Measurements from ENCODE around the gene KLHL7.
"Not testable (repeated sequence)": the region's sequence is repeated elsewhere in the genome, so short reads cannot be mapped to it uniquely, and the experiment has no call there.

Gene KLHL7

GRCh38 chr7:23207884-23208283 is 102.3 kb downstream of the KLHL7 start:
- DNase-seq (ENCODE audit: low read depth): no peak
- H3K4me3 ChIP-seq (ENCODE audit: low read depth, low read length): no peak overlapping the region

- DNase-seq (ENCODE audit: low read depth): no peak
- no peak overlapping the region for H3K4me3 ChIP-seq (ENCODE audit: low read depth, low read length)
These were observed 102.7 kb downstream of the KLHL7 start for GRCh38 chr7:23208316-23208715.

GRCh38 chr7:23210506-23210905 is 104.9 kb downstream of the KLHL7 start:
- no peak overlapping the region for H3K4me3 ChIP-seq (ENCODE audit: low read depth, low read length)
- DNase-seq (ENCODE audit: low read depth): no peak

- H3K4me3 ChIP-seq (ENCODE audit: low read depth, low read length): no peak overlapping the region
These were observed 106.0 kb downstream of the KLHL7 start for GRCh38 chr7:23211589-23211988.

GRCh38 chr7:23212395-23212794 is 106.8 kb downstream of the KLHL7 start:
- no peak overlapping the region for H3K4me3 ChIP-seq (ENCODE audit: low read depth, low read length)

More at GRCh38 chr7:23211589-23211988, 106.0 kb downstream of the KLHL7 start:
- no peak for DNase-seq (ENCODE audit: low read depth)

DNA sequence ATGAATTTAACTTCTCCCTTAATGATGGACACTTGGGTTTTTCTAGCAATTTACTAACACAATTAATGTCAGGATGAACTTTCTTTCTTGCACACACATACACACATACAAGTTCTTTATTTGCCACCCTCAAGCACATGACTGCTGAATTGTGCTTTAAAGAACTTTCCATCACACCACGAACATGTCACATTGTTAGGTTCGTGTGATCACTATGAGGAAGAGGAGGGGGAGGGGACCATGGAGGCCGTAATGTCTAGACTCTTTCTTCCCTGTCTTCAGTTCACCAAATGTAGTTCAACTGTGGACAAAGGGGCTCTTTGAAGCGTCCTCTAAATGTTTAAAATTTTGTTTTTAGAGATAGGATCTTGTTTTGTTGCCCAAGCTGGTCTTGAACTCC is 107.3 kb downstream of the KLHL7 start:
- H3K4me3 ChIP-seq (ENCODE audit: low read depth, low read length): no peak overlapping the region
- no peak for DNase-seq (ENCODE audit: low read depth)

More at GRCh38 chr7:23212395-23212794, 106.8 kb downstream of the KLHL7 start:
- no peak for DNase-seq (ENCODE audit: low read depth)

GRCh38 chr7:23213755-23214154 is 108.2 kb downstream of the KLHL7 start:
- no peak overlapping the region for H3K4me3 ChIP-seq (ENCODE audit: low read depth, low read length)
- DNase-seq (ENCODE audit: low read depth): no peak

GRCh38 chr7:23214423-23214822 is 108.8 kb downstream of the KLHL7 start:
- no peak overlapping the region for H3K4me3 ChIP-seq (ENCODE audit: low read depth, low read length)

GRCh38 chr7:23214938-23215337 is 109.4 kb downstream of the KLHL7 start:
- H3K4me3 ChIP-seq (ENCODE audit: low read depth, low read length): no peak overlapping the region
- DNase-seq (ENCODE audit: low read depth): no peak

More at GRCh38 chr7:23214423-23214822, 108.8 kb downstream of the KLHL7 start:
- DNase-seq (ENCODE audit: low read depth): no peak

- no peak for DNase-seq (ENCODE audit: low read depth)
- no peak overlapping the region for H3K4me3 ChIP-seq (ENCODE audit: low read depth, low read length)
These were observed 110.4 kb downstream of the KLHL7 start for GRCh38 chr7:23216021-23216420.

GRCh38 chr7:23218196-23218595 is 112.6 kb downstream of the KLHL7 start:
- no peak for DNase-seq (ENCODE audit: low read depth)
- no peak overlapping the region for H3K4me3 ChIP-seq (ENCODE audit: low read depth, low read length)

DNA sequence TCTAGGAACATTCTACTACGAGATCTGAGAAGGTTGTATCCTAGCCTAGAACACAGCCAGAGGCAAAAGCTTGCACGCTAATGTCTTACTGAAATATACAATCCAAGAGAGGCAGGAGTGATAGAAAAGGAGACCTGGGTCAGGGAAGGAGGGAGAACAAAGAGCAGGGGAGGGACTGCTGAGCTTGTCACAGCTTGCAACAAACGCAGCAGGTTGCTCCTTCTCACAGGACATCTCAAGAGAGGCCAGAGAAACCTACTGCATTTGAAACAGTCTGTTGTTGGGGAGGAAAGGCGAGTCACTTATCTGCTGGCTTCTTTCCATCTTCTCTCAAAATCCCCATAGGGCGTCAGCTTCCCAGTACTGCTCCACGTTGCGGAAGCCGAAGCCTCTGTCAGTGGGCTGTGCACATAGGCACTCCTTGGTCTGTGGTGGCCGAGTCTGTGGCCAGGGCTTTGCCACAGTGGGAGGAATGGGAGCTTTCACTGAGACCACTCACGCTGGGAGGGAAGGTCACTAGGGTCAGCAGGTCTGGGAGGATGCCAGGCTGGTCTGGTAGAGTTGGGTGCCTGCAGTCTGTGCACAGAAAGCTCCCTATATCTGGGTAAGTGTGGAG is 115.2 kb downstream of the KLHL7 start:
- H3K4me3 ChIP-seq (ENCODE audit: low read depth, low read length): no peak overlapping the region
- DNase-seq (ENCODE audit: low read depth): no peak

DNA sequence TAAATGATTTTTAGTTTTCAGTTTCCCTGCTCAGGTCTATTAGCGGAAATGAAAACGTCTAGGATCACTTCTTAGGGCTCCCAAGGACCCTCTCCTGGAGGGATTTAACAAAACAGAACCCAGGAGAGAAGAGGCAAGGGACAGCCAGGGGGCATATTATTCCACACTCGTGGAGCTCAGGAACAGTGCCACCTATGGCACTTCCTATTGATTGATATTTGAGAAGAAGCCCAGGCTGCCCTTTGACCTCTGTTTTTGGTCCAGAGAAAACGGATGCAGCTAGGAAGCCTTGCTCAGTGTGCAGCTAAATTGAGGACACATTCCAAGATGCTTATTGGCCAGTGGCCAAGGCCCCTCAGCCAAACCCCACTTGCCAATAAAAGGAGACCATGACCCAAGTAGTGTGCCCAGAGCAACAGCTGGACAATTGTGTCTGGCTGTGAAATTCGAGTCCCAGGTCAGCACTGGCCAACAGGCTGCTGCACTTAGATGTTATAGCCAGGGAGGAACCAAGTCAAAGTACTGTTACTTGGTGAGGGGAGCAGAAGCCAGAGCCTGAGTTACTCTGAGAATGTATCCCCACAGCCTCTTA is 117.0 kb downstream of the KLHL7 start:
- H3K4me3 ChIP-seq (ENCODE audit: low read depth, low read length): no peak overlapping the region
- no peak for DNase-seq (ENCODE audit: low read depth)

GRCh38 chr7:23224364-23224763 is 118.8 kb downstream of the KLHL7 start:
- not testable (repeated sequence) for DNase-seq (ENCODE audit: low read depth); H3K4me3 ChIP-seq (ENCODE audit: low read depth, low read length)

DNA sequence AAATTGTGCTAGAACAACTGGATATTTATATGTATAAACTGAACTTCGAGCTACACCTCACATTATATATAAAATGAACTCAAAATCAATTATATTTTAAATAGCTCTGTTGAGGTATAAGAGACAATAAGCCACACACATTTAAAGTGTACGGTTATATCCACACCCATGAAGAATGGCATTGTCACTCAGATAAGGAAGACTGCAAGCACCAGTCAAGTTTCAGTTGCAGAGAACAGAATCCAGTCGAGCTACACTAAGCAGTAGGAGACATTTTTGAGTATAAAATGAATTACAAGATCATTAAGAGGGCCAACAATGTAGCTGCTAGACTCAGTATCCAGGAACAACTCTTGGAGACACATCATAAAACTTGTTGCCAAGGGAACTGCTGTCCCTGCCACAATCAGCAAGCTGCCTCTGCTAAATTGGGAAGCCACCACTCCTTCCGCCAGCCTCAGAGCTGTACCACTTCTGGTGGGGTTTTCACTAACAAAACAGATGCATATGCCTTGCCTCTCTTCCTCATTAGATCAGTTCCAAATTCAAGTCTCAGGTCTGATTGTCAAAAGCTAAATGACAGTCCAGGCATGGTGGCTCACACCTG is 121.4 kb downstream of the KLHL7 start:
- H3K4me3 ChIP-seq (ENCODE audit: low read depth, low read length): no peak overlapping the region
- no peak for DNase-seq (ENCODE audit: low read depth)
